Middle frontal gyrus (tissue), 1 donor: ENCODE results near the gene SRSF5.

Experiments used
- DNase-seq: peaks from one replicate; pipeline ENCODE4 v3.0.0-alpha.2; 2015; ENCODE audit warnings: low spot score; ENCODE audit errors: extremely low spot score

The SRSF5 gene

GRCh38 chr14:69770559-69770958 is 3.6 kb downstream of the SRSF5 start:
- no peak for DNase-seq

GRCh38 chr14:69771136-69771535 is 4.2 kb downstream of the SRSF5 start:
- DNase-seq = no peak

- no peak for DNase-seq
Observed at GRCh38 chr14:69772082-69773017, 5.4 kb downstream of the SRSF5 start.

- no peak for DNase-seq
Observed at GRCh38 chr14:69773571-69774276, 6.8 kb downstream of the SRSF5 start.

GRCh38 chr14:69775012-69775411 is 8.1 kb downstream of the SRSF5 start:
- DNase-seq = no peak

GRCh38 chr14:69776875-69777453 is 10.0 kb downstream of the SRSF5 start:
- DNase-seq = no peak

- DNase-seq = no peak
Observed at GRCh38 chr14:69779088-69779487, 12.1 kb downstream of the SRSF5 start.

- DNase-seq = no peak
Observed at GRCh38 chr14:69780092-69780491, 13.2 kb downstream of the SRSF5 start.

GRCh38 chr14:69780952-69781351 is 14.0 kb downstream of the SRSF5 start:
- no peak for DNase-seq

- no peak for DNase-seq
Observed at GRCh38 chr14:69784942-69785341, 18.0 kb downstream of the SRSF5 start.

GRCh38 chr14:69786603-69787002 is 19.7 kb downstream of the SRSF5 start:
- no peak for DNase-seq

- no peak for DNase-seq
Observed at GRCh38 chr14:69789118-69789640, 22.2 kb downstream of the SRSF5 start.

- no peak for DNase-seq
Observed at GRCh38 chr14:69792887-69793421, 26.0 kb downstream of the SRSF5 start.

GRCh38 chr14:69794791-69795190 is 27.8 kb downstream of the SRSF5 start:
- DNase-seq = no peak

- no peak for DNase-seq
Observed at GRCh38 chr14:69795691-69796090, 28.7 kb downstream of the SRSF5 start.

- no peak for DNase-seq
Observed at GRCh38 chr14:69796797-69797500, 30.0 kb downstream of the SRSF5 start, which contains the start of gene SLC10A1. SLC10A1 (minus strand) TSS chr14:69797241; CDS start chr14:69797155, 86 bp downstream.

- no peak for DNase-seq
Observed at GRCh38 chr14:69797573-69798338, 30.8 kb downstream of the SRSF5 start.

GRCh38 chr14:69798339-69798735 is 31.4 kb downstream of the SRSF5 start:
- DNase-seq = no peak

GRCh38 chr14:69803753-69804152 is 36.8 kb downstream of the SRSF5 start:
- no peak for DNase-seq

GRCh38 chr14:69804902-69805301 is 38.0 kb downstream of the SRSF5 start:
- no peak for DNase-seq
